CD4-positive, alpha-beta T cell treated with Interleukin-2 at 100 ng/mL for 4 hours (primary cell): ENCODE data around the gene SLC7A7.
"Not testable (repeated sequence)": the region's sequence is repeated elsewhere in the genome, so short reads cannot be mapped to it uniquely, and the experiment has no call there.

Source experiments
- DNase-seq: peaks from one replicate; pipeline ENCODE4 v3.0.0-alpha.2; 2020; ENCODE audit warnings: low spot score

The SLC7A7 gene

GRCh38 chr14:22814941-22815713 lies at the start of gene SLC7A7:
TSS of gene SLC7A7 (minus strand) at chr14:22815435. CDS start at chr14:22813398, 2,037 bp downstream.
- no peak for DNase-seq

GRCh38 chr14:22864979-22865378 lies 49.7 kb upstream of the SLC7A7 start:
- DNase-seq: no peak

- DNase-seq: no peak
Measured at GRCh38 chr14:22861651-22862050, 46.4 kb upstream of the SLC7A7 start.

- DNase-seq: not testable (repeated sequence)
Measured at GRCh38 chr14:22860377-22860776, 45.1 kb upstream of the SLC7A7 start.

GRCh38 chr14:22856428-22856827 lies 41.2 kb upstream of the SLC7A7 start:
- DNase-seq: no peak

GRCh38 chr14:22854963-22855724 lies 39.9 kb upstream of the SLC7A7 start:
- DNase-seq: no peak

GRCh38 chr14:22854296-22854695 lies 39.1 kb upstream of the SLC7A7 start:
- not testable (repeated sequence) for DNase-seq

- DNase-seq: peak; percentile 89
Measured at GRCh38 chr14:22852940-22853767, 37.9 kb upstream of the SLC7A7 start.

GRCh38 chr14:22852599-22852939 lies 37.3 kb upstream of the SLC7A7 start:
- DNase-seq: no peak

- not testable (repeated sequence) for DNase-seq
Measured at GRCh38 chr14:22852178-22852577, 36.9 kb upstream of the SLC7A7 start.

GRCh38 chr14:22850944-22851764 lies 35.9 kb upstream of the SLC7A7 start:
- no peak for DNase-seq

- DNase-seq: no peak
Measured at GRCh38 chr14:22849212-22849819, 34.1 kb upstream of the SLC7A7 start.

- DNase-seq: no peak
Measured at GRCh38 chr14:22848351-22849164, 33.3 kb upstream of the SLC7A7 start.

- no peak for DNase-seq
Measured at GRCh38 chr14:22847661-22848341, 32.6 kb upstream of the SLC7A7 start.

- DNase-seq: no peak
Measured at GRCh38 chr14:22846811-22847307, 31.6 kb upstream of the SLC7A7 start.

GRCh38 chr14:22845821-22846625 lies 30.8 kb upstream of the SLC7A7 start:
- no peak for DNase-seq

GRCh38 chr14:22845103-22845394 lies 29.8 kb upstream of the SLC7A7 start:
- no peak for DNase-seq

GRCh38 chr14:22844221-22845102 lies 29.2 kb upstream of the SLC7A7 start:
- DNase-seq: no peak
